GM21515 (cell line): ENCODE measurements around the gene ZACN.
"Not testable (repeated sequence)": the region's sequence is repeated elsewhere in the genome, so short reads cannot be mapped to it uniquely, and the experiment has no call there.

Experiments used
- ATAC-seq: cut with Tn5 transposase; IDR thresholded peaks from one replicate; pipeline ENCODE4 v1.9.1; 2021; ENCODE audit not compliant: unreplicated experiment

The ZACN gene

GRCh38 chr17:76078860-76079534 lies at the start of gene ZACN:
TSS of gene ZACN (plus strand) at chr17:76079182. CDS start at chr17:76079265, 83 bp downstream.
- ATAC-seq, result no peak

DNA sequence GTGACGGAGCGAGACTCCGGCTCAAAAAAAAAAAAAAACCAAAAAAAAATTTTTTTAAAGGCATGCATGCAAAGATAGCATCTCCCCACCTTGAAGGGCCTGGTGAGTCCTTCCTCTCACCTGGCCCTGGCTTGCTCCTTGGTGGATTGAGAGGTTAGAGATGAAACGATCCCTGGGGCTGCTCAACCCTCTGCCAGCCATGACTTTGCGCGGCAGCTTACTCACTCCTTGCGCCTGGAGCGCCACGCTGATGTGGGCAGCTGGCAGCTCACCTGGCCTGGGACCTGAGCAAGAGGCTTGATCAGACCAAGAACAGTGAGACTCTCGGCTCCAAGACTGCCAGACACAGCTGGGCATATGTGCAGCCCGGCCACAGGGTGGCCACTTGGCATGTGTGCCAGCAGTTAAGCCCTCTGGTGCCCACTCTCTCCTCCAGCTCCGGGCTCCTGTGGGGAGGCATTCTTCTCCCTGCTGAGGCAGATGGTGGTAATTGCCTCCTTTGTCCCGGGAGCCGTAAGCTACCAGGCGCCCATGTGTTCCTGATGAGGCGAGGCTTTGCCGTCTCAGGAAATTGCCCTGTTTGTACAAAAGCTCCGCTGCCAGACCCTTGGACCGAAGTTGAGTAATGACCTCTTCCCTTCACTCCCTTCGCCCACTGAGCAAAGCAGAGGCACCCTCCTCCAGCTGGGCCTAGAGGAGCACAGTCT lies 46.8 kb upstream of the ZACN start:
- no peak for ATAC-seq

GRCh38 chr17:76032780-76033108 lies 46.2 kb upstream of the ZACN start:
- no peak for ATAC-seq

GRCh38 chr17:76033139-76033538 lies 45.8 kb upstream of the ZACN start:
- ATAC-seq, result no peak

DNA sequence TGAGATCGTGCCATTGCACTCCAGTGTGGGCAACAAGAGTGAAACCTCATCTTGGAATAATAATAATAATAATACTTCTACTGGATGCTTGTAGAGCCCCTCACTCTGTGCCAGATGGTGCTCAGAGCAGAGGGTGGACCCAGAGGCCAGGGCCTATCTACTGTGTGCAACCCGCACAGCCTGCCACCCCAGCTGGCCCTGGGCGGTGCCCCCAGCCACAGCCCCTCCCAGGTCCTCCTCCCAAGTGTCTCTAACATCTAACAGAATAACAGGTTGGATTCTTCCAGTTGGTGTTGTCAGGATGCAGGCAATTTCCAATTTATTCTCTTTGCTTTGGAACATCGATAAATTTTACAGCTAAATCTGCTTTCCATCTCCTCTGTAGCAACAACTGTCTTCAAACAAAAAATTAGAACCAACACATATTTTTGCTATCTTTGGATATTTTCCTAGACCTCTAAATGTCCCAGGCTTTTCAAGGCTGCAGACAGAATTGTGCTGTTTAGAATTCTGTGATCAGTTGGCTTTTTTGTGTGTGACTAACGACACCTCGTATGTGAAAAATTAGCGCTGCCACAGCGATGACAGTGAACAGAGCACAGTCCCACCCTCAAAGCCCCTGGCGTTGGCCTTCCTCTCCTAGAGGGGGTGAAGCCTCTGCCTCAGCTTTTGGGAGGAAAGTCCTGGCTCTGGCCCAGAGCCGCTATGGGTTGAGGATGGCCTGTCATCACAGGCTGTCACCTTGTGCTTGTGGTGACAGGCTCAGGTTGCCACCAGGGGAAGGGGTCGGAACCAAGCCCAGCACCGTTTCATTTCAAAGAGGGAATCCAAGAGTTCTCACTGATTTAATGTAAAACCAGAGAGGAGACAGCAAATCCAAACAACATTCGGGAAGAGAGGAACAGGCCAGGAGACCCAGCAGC lies 44.3 kb upstream of the ZACN start:
- ATAC-seq, result no peak

GRCh38 chr17:76036497-76037261 lies 42.3 kb upstream of the ZACN start:
- ATAC-seq, result no peak

- no peak for ATAC-seq
These were observed 40.9 kb upstream of the ZACN start for GRCh38 chr17:76038050-76038449.

DNA sequence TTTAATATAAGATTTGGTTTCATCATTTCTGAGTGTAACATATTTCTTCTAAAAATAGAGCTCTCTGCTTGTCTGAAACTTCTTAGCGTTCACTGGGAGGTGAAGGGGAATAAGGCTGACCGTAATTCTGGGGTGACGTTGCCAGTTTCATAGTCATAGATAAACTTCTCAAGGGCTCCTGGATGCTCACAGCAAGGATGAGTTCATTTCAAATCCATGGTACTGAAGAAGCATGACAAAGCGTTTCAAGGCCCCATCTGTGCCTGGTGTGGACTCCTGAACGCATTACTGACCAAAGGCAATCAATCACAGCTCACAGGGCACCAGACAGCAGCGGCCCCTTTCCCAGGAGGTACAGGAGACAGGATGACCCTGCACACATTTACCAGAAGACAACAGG lies 39.9 kb upstream of the ZACN start:
- ATAC-seq, result no peak

GRCh38 chr17:76040376-76040775 lies 38.6 kb upstream of the ZACN start:
- no peak for ATAC-seq

DNA sequence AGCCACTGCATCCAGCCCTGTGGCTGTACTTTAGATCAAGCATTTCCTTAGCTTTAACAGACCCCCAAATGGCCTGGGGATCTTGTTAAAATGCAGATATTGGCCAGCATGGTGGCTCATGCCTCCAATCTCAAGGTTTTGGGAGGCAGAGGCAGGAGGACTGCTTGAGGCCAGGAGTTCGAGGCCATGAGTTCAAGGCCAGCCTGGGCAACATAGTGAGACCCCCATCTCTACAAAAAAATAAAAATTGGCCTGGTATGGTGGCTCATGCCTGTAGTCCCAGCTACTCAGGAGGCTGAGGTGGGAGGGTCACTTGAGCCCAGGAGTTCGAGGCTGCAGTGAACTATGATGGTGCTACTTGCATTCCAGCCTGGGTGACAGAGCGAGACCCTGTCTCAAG lies 36.1 kb upstream of the ZACN start:
- ATAC-seq, result not testable (repeated sequence)

- not testable (repeated sequence) for ATAC-seq
These were observed 34.4 kb upstream of the ZACN start for GRCh38 chr17:76044475-76045007.

DNA sequence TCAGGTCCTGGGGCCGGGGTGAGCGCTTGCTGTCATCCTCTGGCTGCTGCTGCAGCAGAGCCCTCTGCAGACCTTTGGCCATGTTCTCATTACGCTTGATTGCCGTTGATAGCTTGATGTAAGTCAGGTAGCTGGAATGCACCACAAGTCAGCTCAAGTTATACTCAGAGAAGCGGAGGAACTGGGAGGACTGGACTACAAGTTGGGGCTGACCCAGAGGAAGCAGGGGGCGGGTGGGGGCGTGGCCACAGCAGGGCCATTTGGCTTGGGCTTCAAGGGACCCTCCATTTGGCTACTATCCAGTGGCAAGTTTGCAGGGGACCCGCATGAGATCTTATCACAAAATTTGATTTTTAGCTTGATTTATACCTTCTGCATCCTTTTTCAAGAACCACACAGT lies 32.9 kb upstream of the ZACN start:
- no peak for ATAC-seq

DNA sequence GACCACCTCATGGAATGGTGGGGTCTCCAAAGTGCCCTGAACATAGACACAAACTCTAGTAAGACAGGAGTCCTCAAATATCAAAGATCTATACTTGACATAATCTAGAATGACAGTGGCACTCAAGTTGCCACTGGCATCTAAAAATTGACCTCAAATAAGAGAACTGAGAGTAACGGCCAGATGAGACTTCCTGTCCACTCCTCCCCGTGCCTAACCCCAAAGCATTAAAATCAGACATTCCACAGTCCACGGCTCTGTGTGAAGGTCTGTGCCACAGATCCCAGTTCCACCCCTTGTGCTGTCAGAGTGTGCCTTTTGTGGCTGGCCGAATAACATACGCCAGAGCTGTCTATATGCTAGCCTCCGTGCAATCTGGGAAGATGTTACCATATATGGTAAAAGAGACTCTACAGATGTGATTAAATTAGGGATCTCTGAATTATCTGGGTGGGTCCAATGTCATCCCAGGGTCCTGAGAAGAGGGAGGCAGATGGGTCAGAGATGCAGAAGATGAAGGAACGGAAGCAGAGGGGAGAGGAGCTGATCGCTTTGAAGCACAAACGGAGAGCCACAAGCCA lies 30.9 kb upstream of the ZACN start:
- no peak for ATAC-seq

GRCh38 chr17:76048711-76049110 lies 30.3 kb upstream of the ZACN start:
- ATAC-seq, result no peak

DNA sequence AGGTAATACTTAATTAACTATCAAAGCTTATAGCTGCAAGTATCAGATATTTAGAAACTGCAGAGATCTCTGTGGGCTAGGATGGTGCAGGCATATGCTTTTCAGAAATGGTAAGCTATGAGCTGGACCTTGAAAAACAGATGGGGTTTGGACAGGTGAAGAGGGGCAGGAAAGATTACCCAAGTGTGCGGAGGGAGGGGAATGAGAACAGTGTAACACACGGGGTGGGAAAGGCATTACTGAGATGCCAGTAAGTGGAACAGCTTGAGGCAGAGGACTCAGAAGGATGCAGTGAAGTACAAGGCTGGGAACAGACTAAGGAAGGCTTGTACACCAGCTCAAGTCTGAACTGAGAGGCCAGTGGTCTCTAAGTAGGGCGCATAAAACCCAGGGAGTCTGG lies 29.7 kb upstream of the ZACN start:
- ATAC-seq, result no peak

GRCh38 chr17:76049836-76050537 lies 29.0 kb upstream of the ZACN start:
- ATAC-seq, result no peak

GRCh38 chr17:76050538-76051467 lies 28.2 kb upstream of the ZACN start:
- no peak for ATAC-seq

- no peak for ATAC-seq
These were observed 27.4 kb upstream of the ZACN start for GRCh38 chr17:76051561-76051960.
